ENCODE data around the gene TRIM14. TPM values are rescaled to one million over a fixed set of nuclear protein-coding genes. Genes with fewer than 3 reads are reported as not detected.

Gene TRIM14
- total RNA-seq, 2 donors from 2014 or later = 2.1 to 4.9 TPM

- no peaks in the 10 kb centered on the region for H3K9me3 ChIP-seq
- DNase-seq (no peak), ATAC-seq (no peak)
- H3K36me3 ChIP-seq (replicated peaks in 1 of 2; ENCODE audit: insufficient read depth in 1 of 2, low read depth in 2 of 2) = no peaks in the 10 kb centered on the region
- H3K27me3 ChIP-seq = no peaks in the 10 kb centered on the region
- intact Hi-C loops (cut with DNase I) = no loop called here
- no peak for TF ChIP-seq POLR2A (IDR thresholded peaks at IDR 0.05)
- TF ChIP-seq CTCF (IDR thresholded peaks at IDR 0.05) = no peak
- no peak overlapping the region for H3K4me3 ChIP-seq
- no peaks in the 10 kb centered on the region for H3K4me1 ChIP-seq
- H3K27ac ChIP-seq = no peak overlapping the region
These were observed 17.5 kb upstream of the TRIM14 start for GRCh38 chr9:98136489-98136888.

- Histone ChIP-seq H3K4me3 (no peak overlapping the region), H3K27ac (no peak overlapping the region), H3K9me3 (no peaks in the 10 kb centered on the region), H3K27me3 (no peaks in the 10 kb centered on the region), H3K4me1 (no peaks in the 10 kb centered on the region), H3K36me3 (replicated peaks in 1 of 2; ENCODE audit: insufficient read depth in 1 of 2, low read depth in 2 of 2) (no peaks in the 10 kb centered on the region)
- DNase-seq (no peak), ATAC-seq (no peak)
- TF ChIP-seq POLR2A (IDR thresholded peaks at IDR 0.05) (no peak), CTCF (IDR thresholded peaks at IDR 0.05) (no peak)
- 71 to 81% methylated on average over 7 of the region's 7 CpGs for WGBS, 2 donors
- intact Hi-C loops (cut with DNase I) = no loop called here
These were observed 16.9 kb upstream of the TRIM14 start for GRCh38 chr9:98135938-98136337.

GRCh38 chr9:98135558-98135934 is 16.5 kb upstream of the TRIM14 start:
- intact Hi-C loops (cut with DNase I) = no loop called here
- Histone ChIP-seq H3K36me3 (replicated peaks in 1 of 2; ENCODE audit: insufficient read depth in 1 of 2, low read depth in 2 of 2) (no peaks in the 10 kb centered on the region), H3K4me3 (no peak overlapping the region), H3K27me3 (no peaks in the 10 kb centered on the region), H3K4me1 (no peaks in the 10 kb centered on the region), H3K27ac (no peak overlapping the region), H3K9me3 (no peaks in the 10 kb centered on the region)
- WGBS, 2 donors = 43 to 52% methylated on average over 4 of the region's 4 CpGs
- ATAC-seq = no peak
- TF ChIP-seq CTCF (IDR thresholded peaks at IDR 0.05) (no peak), POLR2A (IDR thresholded peaks at IDR 0.05) (no peak)
- no peak for DNase-seq

- DNase-seq = no peak
- WGBS, 2 donors = 88 to 90% methylated on average over 4 to 12 of the region's 12 CpGs
- no peak for ATAC-seq
- Histone ChIP-seq H3K27me3 (no peaks in the 10 kb centered on the region), H3K9me3 (no peaks in the 10 kb centered on the region), H3K36me3 (replicated peaks in 1 of 2; ENCODE audit: insufficient read depth in 1 of 2, low read depth in 2 of 2) (no peaks in the 10 kb centered on the region), H3K27ac (no peak overlapping the region), H3K4me3 (no peak overlapping the region), H3K4me1 (no peaks in the 10 kb centered on the region)
- TF ChIP-seq CTCF (IDR thresholded peaks at IDR 0.05) (no peak), POLR2A (IDR thresholded peaks at IDR 0.05) (no peak)
- intact Hi-C loops (cut with DNase I) = no loop called here
These were observed 15.9 kb upstream of the TRIM14 start for GRCh38 chr9:98134702-98135557.
